Mesenchymal stem cell (in vitro differentiated cells and primary cell): ENCODE measurements around the gene CLASRP.

Source experiments
- DNase-seq: peaks from one replicate; pipeline ENCODE4 v3.0.0-alpha.2; 2013
- H2AFZ ChIP-seq: one replicate; pipeline ENCODE4 v1.6.1; 2013; ENCODE audit warnings: low read depth, mild to moderate bottlenecking, control low read depth, inconsistent platforms, low read length, moderate library complexity
- H2AK5ac ChIP-seq: 2 replicates; pipeline ENCODE4 v1.6.1; 2013; ENCODE audit warnings: low read length, moderate library complexity, mild to moderate bottlenecking, inconsistent platforms; ENCODE audit not compliant: severe bottlenecking
- H2BK120ac ChIP-seq: one replicate; pipeline ENCODE4 v1.6.1; 2013; ENCODE audit warnings: low read depth, mild to moderate bottlenecking, inconsistent platforms, low read length, moderate library complexity
- H2BK12ac ChIP-seq, 2 experiments: one replicate each; pipeline ENCODE4 v1.6.1; 2013; ENCODE audit warnings: inconsistent platforms in 2 of 2, low read length in 2 of 2, mild to moderate bottlenecking in 2 of 2, moderate library complexity in 2 of 2, control low read depth in 1 of 2
- H2BK15ac ChIP-seq: one replicate; pipeline ENCODE4 v1.6.1; 2013; ENCODE audit warnings: mild to moderate bottlenecking, low read depth, inconsistent platforms; ENCODE audit not compliant: poor library complexity, severe bottlenecking
- H2BK5ac ChIP-seq: 2 replicates; pipeline ENCODE4 v1.6.1; 2013; ENCODE audit warnings: low read depth, mild to moderate bottlenecking, low read length, control low read depth, inconsistent platforms; ENCODE audit not compliant: poor library complexity, severe bottlenecking
- H3K14ac ChIP-seq, 2 experiments: one replicate each; pipeline ENCODE4 v1.6.1; 2013; ENCODE audit warnings: inconsistent platforms in 2 of 2, low read length in 2 of 2, control low read depth in 1 of 2, mild to moderate bottlenecking in 1 of 2, moderate library complexity in 1 of 2
- H3K18ac ChIP-seq, 2 experiments: one replicate each; pipeline ENCODE4 v1.6.1; 2013; ENCODE audit warnings: inconsistent platforms in 2 of 2, low read length in 2 of 2, control low read depth in 1 of 2, low read depth in 1 of 2, mild to moderate bottlenecking in 1 of 2
- H3K23ac ChIP-seq, 2 experiments: one replicate each; pipeline ENCODE4 v1.6.1; 2013; ENCODE audit warnings: inconsistent platforms in 2 of 2, low read length in 2 of 2, mild to moderate bottlenecking in 2 of 2, moderate library complexity in 2 of 2, control low read depth in 1 of 2
- H3K27ac ChIP-seq: 2 replicates; pipeline ENCODE4 v1.5.1; 2013; ENCODE audit warnings: mild to moderate bottlenecking, moderate library complexity, low read length, control low read depth, inconsistent platforms; ENCODE audit not compliant: poor library complexity, severe bottlenecking
- H3K27me3 ChIP-seq, 2 experiments: 2 replicates each; pipeline versions ENCODE4 v1.6.1 to v1.7.0; 2013; ENCODE audit warnings: low read length in 2 of 2, mild to moderate bottlenecking in 2 of 2, moderate library complexity in 2 of 2, control low read depth in 1 of 2, inconsistent platforms in 1 of 2; ENCODE audit not compliant: control insufficient read depth in 1 of 2, insufficient read depth in 1 of 2
- H3K36me3 ChIP-seq, 2 experiments: 2 replicates each; pipeline versions ENCODE4 v1.6.1 to v1.7.0; 2013; ENCODE audit warnings: low read length in 2 of 2, control low read depth in 1 of 2, inconsistent platforms in 1 of 2, low read depth in 1 of 2, mild to moderate bottlenecking in 1 of 2; ENCODE audit not compliant: insufficient read depth in 2 of 2, control insufficient read depth in 1 of 2
- H3K4ac ChIP-seq, 2 experiments: one replicate each; pipeline ENCODE4 v1.6.1; 2013; ENCODE audit warnings: inconsistent platforms in 2 of 2, low read length in 2 of 2, mild to moderate bottlenecking in 2 of 2, moderate library complexity in 2 of 2, control low read depth in 1 of 2, low read depth in 1 of 2
- H3K4me1 ChIP-seq: 2 replicates; pipeline ENCODE4 v1.6.1; 2013; ENCODE audit warnings: low read depth, low read length, control low read depth; ENCODE audit not compliant: control insufficient read depth, insufficient read depth
- H3K4me2 ChIP-seq: 2 replicates; pipeline ENCODE4 v1.6.1; 2013; ENCODE audit warnings: low read length, mild to moderate bottlenecking, inconsistent platforms; ENCODE audit not compliant: poor library complexity, severe bottlenecking
- H3K4me3 ChIP-seq, 2 experiments: 2 replicates each; pipeline versions ENCODE4 v1.5.1 to v1.7.0; 2013; ENCODE audit warnings: low read length in 2 of 2, mild to moderate bottlenecking in 2 of 2, control low read depth in 1 of 2, low read depth in 1 of 2; ENCODE audit not compliant: insufficient read depth in 1 of 2
- H3K79me1 ChIP-seq: replicated peaks from 2 replicates; pipeline ENCODE4 v1.6.1; 2013; ENCODE audit warnings: mild to moderate bottlenecking, control low read depth, low read length, inconsistent platforms; ENCODE audit not compliant: poor library complexity, severe bottlenecking
- H3K9ac ChIP-seq: 2 replicates; pipeline ENCODE4 v1.7.0; 2013; ENCODE audit warnings: mild to moderate bottlenecking, low read length, moderate library complexity
- H3K9me3 ChIP-seq: 2 replicates; pipeline ENCODE4 v1.7.0; 2013; ENCODE audit warnings: mild to moderate bottlenecking, low read length; ENCODE audit not compliant: control insufficient read depth
- H4K8ac ChIP-seq: one replicate; pipeline ENCODE4 v1.6.1; 2013; ENCODE audit warnings: inconsistent platforms, mild to moderate bottlenecking, low read length, moderate library complexity
- H4K91ac ChIP-seq: one replicate; pipeline ENCODE4 v1.6.1; 2013; ENCODE audit warnings: mild to moderate bottlenecking, low read length, inconsistent platforms
- WGBS: methylation state at CpG from one replicate; pipeline ENCODE4 v1.1.7; 2013; ENCODE audit warnings: mixed read lengths; 5-methylcytosine and 5-hydroxymethylcytosine counted together

CLASRP gene

GRCh38 chr19:45011959-45012358 is 26.9 kb upstream of the CLASRP start:
- H4K8ac ChIP-seq = no peak overlapping the region

DNA sequence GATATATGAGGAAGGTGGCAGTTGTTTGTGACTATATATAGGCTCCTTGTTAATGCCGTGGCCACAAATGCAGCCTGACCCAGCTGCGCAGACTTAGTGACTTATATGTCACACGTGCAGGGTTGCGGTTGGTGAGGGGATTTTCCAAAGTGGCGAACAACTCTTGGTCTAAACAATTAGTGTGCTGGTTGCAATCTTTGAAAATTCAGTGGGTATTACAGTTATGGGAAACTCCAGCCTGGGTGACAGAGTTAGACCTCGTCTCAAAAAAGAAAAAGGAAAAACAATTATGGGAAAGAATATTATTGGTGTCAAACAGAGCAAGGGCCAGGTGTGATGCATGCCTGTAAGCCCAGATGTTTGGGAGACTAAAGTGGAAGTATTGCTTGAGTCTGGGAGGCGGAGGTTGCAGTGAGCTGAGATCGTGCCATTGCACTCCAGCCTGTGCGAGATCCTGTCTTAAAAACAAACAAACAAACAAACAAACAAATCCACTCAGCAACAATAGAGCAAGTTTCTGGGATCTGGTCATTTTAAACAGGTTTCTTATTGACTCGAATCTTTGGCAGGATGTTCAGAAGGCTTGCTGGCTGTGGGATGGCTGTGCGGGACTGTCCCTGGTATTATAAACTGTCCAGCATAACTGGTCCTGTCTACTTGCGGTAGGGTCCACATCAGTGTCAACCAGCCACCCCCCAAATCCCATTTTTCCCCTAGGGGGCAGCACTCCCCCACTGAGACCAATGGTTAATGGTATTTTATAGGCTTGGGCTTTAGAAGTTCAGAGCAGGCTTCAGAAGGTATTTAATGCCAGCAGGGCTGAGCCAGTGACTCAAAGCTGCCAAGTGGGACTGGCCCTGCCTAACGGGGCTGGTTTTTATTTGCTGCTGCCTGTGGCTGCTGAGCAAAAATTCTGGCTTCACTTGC is 22.2 kb upstream of the CLASRP start:
- peaks cover 2% of the 10 kb centered on the region for H3K4me1 ChIP-seq
- no peak overlapping the region for H3K27ac ChIP-seq
- no peak overlapping the region for H3K4me3 ChIP-seq
- no peaks in the 10 kb centered on the region for H3K79me1 ChIP-seq
- no peak overlapping the region for H3K18ac ChIP-seq
- H3K36me3 ChIP-seq = peaks cover 23 to 38% of the 10 kb centered on the region in 2 experiments
- H4K91ac ChIP-seq = no peak overlapping the region
- peak overlapping the region; percentile 32 for H3K9ac ChIP-seq
- no peak overlapping the region for H2BK5ac ChIP-seq
- H2AFZ ChIP-seq = no peak overlapping the region
- H3K4me2 ChIP-seq = no peak overlapping the region
- no peak overlapping the region for H3K14ac ChIP-seq
- no peak overlapping the region for H2AK5ac ChIP-seq
- no peaks in the 10 kb centered on the region for H3K27me3 ChIP-seq
- DNase-seq = peak; percentile 76
- no peak overlapping the region for H3K4ac ChIP-seq
- no peaks in the 10 kb centered on the region for H3K9me3 ChIP-seq
- 77% methylated on average over 8 of the region's 13 CpGs for WGBS
- H2BK120ac ChIP-seq = no peak overlapping the region
- no peak overlapping the region for H3K23ac ChIP-seq
- no peak overlapping the region for H4K8ac ChIP-seq
- no peak overlapping the region for H2BK12ac ChIP-seq
- no peak overlapping the region for H2BK15ac ChIP-seq

More at GRCh38 chr19:45011959-45012358, 26.9 kb upstream of the CLASRP start:
- peaks cover 4% of the 10 kb centered on the region for H3K4me1 ChIP-seq
- H3K14ac ChIP-seq = no peak overlapping the region
- H2BK12ac ChIP-seq = no peak overlapping the region
- H3K4ac ChIP-seq = no peak overlapping the region
- no peak for DNase-seq
- H3K18ac ChIP-seq = no peak overlapping the region
- peaks cover 20 to 42% of the 10 kb centered on the region in 2 experiments for H3K36me3 ChIP-seq
- H3K23ac ChIP-seq = no peak overlapping the region
- H2AFZ ChIP-seq = no peak overlapping the region
- H2AK5ac ChIP-seq = no peak overlapping the region
- no peaks in the 10 kb centered on the region for H3K9me3 ChIP-seq
- H3K9ac ChIP-seq = no peak overlapping the region
- peaks cover 3% of the 10 kb centered on the region for H3K79me1 ChIP-seq
- H2BK120ac ChIP-seq = no peak overlapping the region
- H2BK5ac ChIP-seq = no peak overlapping the region
- no peak overlapping the region for H4K91ac ChIP-seq
- H2BK15ac ChIP-seq = no peak overlapping the region
- H3K27ac ChIP-seq = no peak overlapping the region
- H3K4me3 ChIP-seq = peak overlapping the region in 1 of 2 experiments; percentile 7
- 97% methylated on average over 34 of the region's 42 CpGs for WGBS
- no peak overlapping the region for H3K4me2 ChIP-seq
- H3K27me3 ChIP-seq = no peaks in the 10 kb centered on the region

DNA sequence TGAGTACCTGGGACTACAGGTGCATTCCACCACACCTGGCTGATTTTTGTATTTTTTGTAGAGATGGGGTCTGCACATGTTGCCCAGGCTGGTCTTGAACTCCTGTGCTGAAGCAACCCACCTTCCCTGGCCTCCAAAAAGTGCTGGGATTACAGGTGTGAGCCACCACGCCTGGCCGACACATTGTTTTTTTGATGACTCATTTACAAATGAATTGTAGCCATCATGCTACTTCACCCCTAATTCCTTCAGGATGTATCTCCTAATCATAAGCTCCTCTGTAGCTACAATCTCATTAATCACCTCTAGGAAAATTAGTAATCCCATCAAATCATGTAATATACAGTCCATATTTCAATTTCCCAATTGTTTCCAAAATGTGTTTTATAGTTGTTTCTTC is 19.7 kb upstream of the CLASRP start:
- Histone ChIP-seq H3K14ac (no peak overlapping the region), H3K4me1 (no peaks in the 10 kb centered on the region), H3K18ac (no peak overlapping the region), H2BK120ac (no peak overlapping the region), H2AK5ac (no peak overlapping the region), H3K9ac (no peak overlapping the region), H4K91ac (no peak overlapping the region), H2AFZ (no peak overlapping the region), H2BK12ac (no peak overlapping the region), H3K9me3 (no peaks in the 10 kb centered on the region), H4K8ac (no peak overlapping the region), H3K36me3 (peaks cover 25 to 27% of the 10 kb centered on the region in 2 experiments), H3K4me2 (no peak overlapping the region), H2BK15ac (no peak overlapping the region), H3K4ac (no peak overlapping the region), H3K27me3 (no peaks in the 10 kb centered on the region), H3K27ac (no peak overlapping the region), H3K79me1 (no peaks in the 10 kb centered on the region), H3K4me3 (no peak overlapping the region), H2BK5ac (no peak overlapping the region), H3K23ac (no peak overlapping the region)
- DNase-seq = no peak
- 87% methylated on average over 2 of the region's 2 CpGs for WGBS

- H2AFZ ChIP-seq = no peak overlapping the region
- DNase-seq = no peak
Measured at GRCh38 chr19:45020071-45020470, 18.8 kb upstream of the CLASRP start.

More at GRCh38 chr19:45020071-45020470, 18.8 kb upstream of the CLASRP start:
- WGBS = 95% methylated on average over 3 of the region's 3 CpGs
- no peak overlapping the region for H3K14ac ChIP-seq
- no peak overlapping the region for H3K4me2 ChIP-seq
- H4K91ac ChIP-seq = no peak overlapping the region
- no peak overlapping the region for H2BK12ac ChIP-seq
- H3K4me1 ChIP-seq = no peaks in the 10 kb centered on the region
- H3K27me3 ChIP-seq = no peaks in the 10 kb centered on the region
- H3K27ac ChIP-seq = no peak overlapping the region
- no peak overlapping the region for H2AK5ac ChIP-seq
- no peak overlapping the region for H2BK15ac ChIP-seq
- no peak overlapping the region for H2BK5ac ChIP-seq
- H3K9ac ChIP-seq = no peak overlapping the region
- H2BK120ac ChIP-seq = no peak overlapping the region
- H3K18ac ChIP-seq = no peak overlapping the region
- H3K9me3 ChIP-seq = no peaks in the 10 kb centered on the region
- H3K23ac ChIP-seq = no peak overlapping the region
- no peak overlapping the region for H3K4me3 ChIP-seq
- H3K36me3 ChIP-seq = peaks cover 22 to 25% of the 10 kb centered on the region in 2 experiments
- no peaks in the 10 kb centered on the region for H3K79me1 ChIP-seq
- no peak overlapping the region for H3K4ac ChIP-seq
- no peak overlapping the region for H4K8ac ChIP-seq
